Glutamatergic neuron (in vitro differentiated cells): ENCODE data around the gene SLC39A6. TPM values are rescaled to one million over a fixed set of nuclear protein-coding genes. Genes with fewer than 3 reads are reported as not detected.

Experiments used
- DNase-seq: peaks from one replicate; pipeline ENCODE4 v3.0.0; 2022
- H3K27ac Mint-ChIP-seq: one replicate; pipeline ENCODE4 v1.8.0; 2020; ENCODE audit warnings: mild to moderate bottlenecking, mixed read lengths, inconsistent platforms; ENCODE audit not compliant: unreplicated experiment
- H3K27me3 Mint-ChIP-seq: one replicate; pipeline ENCODE4 v1.8.0; 2020; ENCODE audit warnings: mild to moderate bottlenecking, moderate library complexity, mixed read lengths, inconsistent platforms; ENCODE audit not compliant: unreplicated experiment
- H3K36me3 Mint-ChIP-seq: one replicate; pipeline ENCODE4 v1.8.0; 2020; ENCODE audit warnings: mild to moderate bottlenecking, mixed read lengths, inconsistent platforms; ENCODE audit not compliant: unreplicated experiment
- H3K4me1 Mint-ChIP-seq: one replicate; pipeline ENCODE4 v1.8.0; 2020; ENCODE audit warnings: mild to moderate bottlenecking, low read depth, mixed read lengths, inconsistent platforms; ENCODE audit not compliant: unreplicated experiment
- H3K4me3 Mint-ChIP-seq: one replicate; pipeline ENCODE4 v1.8.0; 2020; ENCODE audit warnings: mild to moderate bottlenecking, mixed read lengths, inconsistent platforms; ENCODE audit not compliant: unreplicated experiment
- H3K9me3 Mint-ChIP-seq: one replicate; pipeline ENCODE4 v1.8.0; 2020; ENCODE audit warnings: mild to moderate bottlenecking, moderate library complexity, mixed read lengths, inconsistent platforms; ENCODE audit not compliant: unreplicated experiment
- total RNA-seq: library from RNA; stranded (reverse); fragmentation: NEBNext Ultra II Directional; extraction: Animal tissue kit (Norgen Biotek cat#: 25700); gene quantifications from one replicate; pipeline ENCODE4 v1.2.1, GENCODE V29; 2021; ENCODE audit not compliant: unreplicated experiment
- TF ChIP-seq, protein P1 (sequence below): fragments of 200-600 bp; sonication (generic); IDR thresholded peaks from one replicate; pipeline ENCODE4 v1.5.0; 2021; ENCODE audit not compliant: partially characterized antibody, unreplicated experiment

Gene SLC39A6
- total RNA-seq, 1 donor from 2014 or later = 113 TPM

DNA sequence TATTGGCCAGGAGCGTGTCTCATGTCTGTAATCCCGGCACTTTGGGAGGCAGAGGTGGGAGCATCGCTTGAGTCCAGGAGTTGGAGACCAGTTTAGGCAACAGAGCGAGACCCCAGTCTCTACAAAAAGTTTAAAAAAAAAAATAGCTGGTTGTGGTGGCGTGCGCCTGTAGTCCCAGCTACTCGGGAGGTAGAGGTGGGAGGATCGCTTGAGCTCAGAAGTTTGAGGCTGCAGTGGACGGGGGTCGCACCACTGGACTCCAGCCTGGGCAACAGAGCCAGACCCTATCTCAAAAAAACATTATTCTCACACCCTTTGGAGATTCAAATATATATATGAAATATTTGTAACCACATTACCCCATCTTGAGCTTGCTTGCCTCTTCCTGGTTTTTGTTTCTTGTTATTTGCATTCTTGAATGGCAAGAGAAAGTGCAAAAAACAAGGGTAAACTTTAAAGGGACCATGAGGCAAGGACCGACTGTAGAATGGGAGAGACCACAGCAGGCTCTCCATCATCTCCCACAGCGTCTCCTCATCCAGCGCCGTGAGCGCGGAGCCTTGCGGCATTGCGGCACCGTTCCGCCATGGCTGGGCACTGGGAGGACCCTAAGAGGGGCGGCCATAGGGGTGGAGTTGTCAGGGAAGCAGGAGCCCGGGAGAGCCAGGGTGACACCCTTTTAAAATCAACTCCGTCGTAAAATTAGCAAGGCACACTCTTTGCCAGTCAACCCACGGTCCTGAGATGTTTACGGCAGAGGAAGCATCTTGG is 1.9 kb upstream of the SLC39A6 start:
- Mint-ChIP-seq H3K27ac (no peak overlapping the region), H3K4me1 (peaks cover 23% of the 10 kb centered on the region), H3K4me3 (peak overlapping the region; percentile 84), H3K9me3 (peaks cover 4% of the 10 kb centered on the region), H3K27me3 (peaks cover 10% of the 10 kb centered on the region), H3K36me3 (peaks cover 4% of the 10 kb centered on the region)
- TF ChIP-seq, protein P1, sequence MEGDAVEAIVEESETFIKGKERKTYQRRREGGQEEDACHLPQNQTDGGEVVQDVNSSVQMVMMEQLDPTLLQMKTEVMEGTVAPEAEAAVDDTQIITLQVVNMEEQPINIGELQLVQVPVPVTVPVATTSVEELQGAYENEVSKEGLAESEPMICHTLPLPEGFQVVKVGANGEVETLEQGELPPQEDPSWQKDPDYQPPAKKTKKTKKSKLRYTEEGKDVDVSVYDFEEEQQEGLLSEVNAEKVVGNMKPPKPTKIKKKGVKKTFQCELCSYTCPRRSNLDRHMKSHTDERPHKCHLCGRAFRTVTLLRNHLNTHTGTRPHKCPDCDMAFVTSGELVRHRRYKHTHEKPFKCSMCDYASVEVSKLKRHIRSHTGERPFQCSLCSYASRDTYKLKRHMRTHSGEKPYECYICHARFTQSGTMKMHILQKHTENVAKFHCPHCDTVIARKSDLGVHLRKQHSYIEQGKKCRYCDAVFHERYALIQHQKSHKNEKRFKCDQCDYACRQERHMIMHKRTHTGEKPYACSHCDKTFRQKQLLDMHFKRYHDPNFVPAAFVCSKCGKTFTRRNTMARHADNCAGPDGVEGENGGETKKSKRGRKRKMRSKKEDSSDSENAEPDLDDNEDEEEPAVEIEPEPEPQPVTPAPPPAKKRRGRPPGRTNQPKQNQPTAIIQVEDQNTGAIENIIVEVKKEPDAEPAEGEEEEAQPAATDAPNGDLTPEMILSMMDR = no peak
- DNase-seq = no peak

DNA sequence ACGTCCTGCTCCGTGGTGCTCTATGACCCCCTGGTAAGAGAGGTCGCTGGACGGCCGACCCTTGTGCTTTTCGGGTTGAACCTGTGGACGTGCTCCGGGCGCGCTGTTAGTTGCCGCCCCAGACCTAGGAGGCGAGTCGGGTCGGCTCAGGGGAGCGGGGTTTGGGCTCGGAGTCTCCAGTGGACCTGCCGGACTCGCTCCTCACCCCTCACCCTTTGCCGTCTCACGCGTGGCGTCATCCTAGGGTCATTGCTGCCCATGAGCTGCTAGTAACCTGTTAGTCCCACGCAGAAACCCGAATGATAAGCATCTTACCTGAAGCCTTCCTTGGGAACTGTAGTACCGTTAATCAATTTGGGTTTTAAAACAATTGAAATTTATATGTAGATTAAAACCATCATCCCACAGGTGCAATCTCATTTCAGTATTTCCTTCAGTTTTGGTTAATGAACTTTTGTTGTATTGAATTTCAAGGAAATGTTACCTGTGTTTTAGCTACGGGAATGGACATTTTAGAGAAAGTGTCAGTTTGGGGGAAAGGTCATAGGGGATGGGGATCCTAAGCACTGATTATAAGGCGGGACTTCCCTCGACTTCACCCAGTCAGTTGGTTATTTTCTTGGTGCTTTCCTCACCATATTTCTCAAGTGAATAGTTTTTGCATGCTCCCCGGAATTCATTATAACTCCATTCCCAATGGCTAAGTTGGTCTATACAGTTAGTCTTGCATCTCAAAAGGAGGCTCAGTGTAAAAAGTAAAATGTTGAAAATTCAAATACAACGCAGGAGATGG is 1.1 kb upstream of the SLC39A6 start:
- H3K27ac Mint-ChIP-seq = peak overlapping the region; percentile 92
- H3K9me3 Mint-ChIP-seq = peaks cover 4% of the 10 kb centered on the region
- H3K36me3 Mint-ChIP-seq = peaks cover 4% of the 10 kb centered on the region
- DNase-seq = no peak
- peaks cover 10% of the 10 kb centered on the region for H3K27me3 Mint-ChIP-seq
- H3K4me3 Mint-ChIP-seq = peak overlapping the region; percentile 84
- peaks cover 23% of the 10 kb centered on the region for H3K4me1 Mint-ChIP-seq
- TF ChIP-seq, protein P1 = no peak

DNA sequence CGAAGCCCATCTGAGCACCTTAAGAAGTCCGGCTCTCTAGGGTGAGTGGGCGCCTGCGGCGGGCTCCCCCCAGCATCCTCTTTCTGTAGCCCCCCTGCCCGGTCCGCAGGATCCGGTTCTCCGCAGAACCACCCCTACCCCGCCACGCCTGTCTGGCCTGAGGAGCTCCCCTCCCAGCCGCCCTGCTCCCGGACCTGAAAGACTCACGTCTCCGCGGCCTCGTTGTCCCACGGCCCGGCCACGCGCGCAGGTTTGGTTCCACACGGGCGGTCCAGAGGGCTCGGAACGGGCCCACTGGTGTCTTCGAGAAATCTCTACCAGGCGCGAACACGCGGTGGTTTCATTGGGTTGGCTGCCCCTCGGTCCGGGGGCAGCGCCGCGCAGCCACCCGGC is 237 bp downstream of the SLC39A6 start:
- H3K4me1 Mint-ChIP-seq = peaks cover 23% of the 10 kb centered on the region
- H3K27ac Mint-ChIP-seq = peak overlapping the region; percentile 87
- TF ChIP-seq, protein P1 = no peak
- H3K36me3 Mint-ChIP-seq = peaks cover 4% of the 10 kb centered on the region
- peaks cover 10% of the 10 kb centered on the region for H3K27me3 Mint-ChIP-seq
- peak overlapping the region; percentile 97 for H3K4me3 Mint-ChIP-seq
- H3K9me3 Mint-ChIP-seq = peaks cover 4% of the 10 kb centered on the region
- DNase-seq = no peak

DNA sequence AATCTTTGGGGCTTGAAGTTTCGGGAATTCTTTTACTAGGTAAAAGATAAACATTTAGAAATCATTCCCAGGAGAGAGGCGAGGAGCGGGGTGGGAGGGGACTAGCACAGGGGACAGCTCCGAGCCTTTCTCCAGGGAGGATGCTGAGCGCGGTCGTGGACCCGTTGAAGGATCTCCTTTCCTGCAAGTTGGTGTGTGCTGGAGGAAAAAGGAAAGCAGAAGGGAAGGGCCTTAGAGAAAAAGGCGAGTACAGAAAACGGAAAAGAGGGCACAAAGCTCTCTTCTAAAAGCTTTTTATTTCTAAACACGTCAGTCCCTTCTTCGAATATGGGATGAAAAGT is 640 bp downstream of the SLC39A6 start:
- peaks cover 10% of the 10 kb centered on the region for H3K27me3 Mint-ChIP-seq

More for the DNA sequence above, 640 bp downstream of the SLC39A6 start:
- H3K4me1 Mint-ChIP-seq = peaks cover 23% of the 10 kb centered on the region
- peak; percentile 34 for DNase-seq
- peaks cover 4% of the 10 kb centered on the region for H3K36me3 Mint-ChIP-seq
- peak overlapping the region; percentile 97 for H3K4me3 Mint-ChIP-seq
- TF ChIP-seq, protein P1 = no peak
- peak overlapping the region; percentile 87 for H3K27ac Mint-ChIP-seq
- H3K9me3 Mint-ChIP-seq = peaks cover 4% of the 10 kb centered on the region
